ENCODE measurements around the gene SCD5. TPM values are rescaled to one million over a fixed set of nuclear protein-coding genes. Genes with fewer than 3 reads are reported as not detected.
"Not testable (repeated sequence)": the region's sequence is repeated elsewhere in the genome, so short reads cannot be mapped to it uniquely, and the experiment has no call there.

Gene SCD5
- 33.6 and 45.0 TPM in 2 replicates for total RNA-seq
- polyA plus RNA-seq (2012) = 23.2 TPM

DNA sequence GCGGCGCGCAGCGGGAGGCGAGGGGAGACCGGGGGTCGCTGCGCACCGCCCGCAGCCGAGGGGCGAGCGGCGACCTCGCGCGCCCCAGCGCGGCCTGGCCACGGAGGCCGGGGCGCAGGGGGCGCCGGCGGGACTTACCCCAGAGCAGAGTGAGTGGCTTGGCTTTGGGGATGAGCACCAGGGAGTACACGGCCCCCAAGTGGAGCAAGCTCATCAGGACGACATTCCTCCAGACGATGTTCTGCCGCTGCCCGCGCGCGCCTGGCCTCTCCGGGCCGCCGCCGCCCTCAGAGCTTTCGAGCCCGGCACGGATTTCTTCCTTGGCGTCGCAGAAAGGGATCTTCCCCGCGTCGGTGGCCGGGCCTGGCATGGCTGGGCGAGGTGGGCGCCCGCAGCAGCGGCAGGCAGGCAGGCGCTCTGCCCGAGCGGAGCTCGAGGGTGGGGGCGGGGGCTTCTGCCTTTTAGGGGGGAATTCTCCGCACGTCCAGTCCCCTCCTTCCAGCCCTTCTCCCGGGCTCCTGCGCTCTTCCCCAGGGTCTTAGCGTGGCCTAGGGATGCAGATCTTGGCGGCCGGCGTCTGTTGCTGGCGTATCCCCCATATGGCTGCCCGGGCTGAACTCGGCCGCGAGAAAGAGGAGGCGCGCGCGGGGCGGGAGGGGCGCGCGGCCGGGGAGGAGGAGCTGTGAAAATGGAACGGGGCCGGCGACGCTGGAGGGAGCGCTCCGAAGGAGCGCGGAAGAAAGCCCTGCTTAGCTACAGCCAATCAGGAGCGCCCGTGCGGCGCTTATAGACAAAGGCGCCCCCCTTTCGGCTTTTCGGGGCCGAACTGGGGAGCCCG lies at the start of gene SCD5:
Gene SCD5, minus strand, starts transcription at position 629 of the 838 bp plus-strand sequence. Its CDS starts 259 bp downstream, at position 370.
- DNase-seq (ENCODE audit: low read depth) = peak; percentile 85

- DNase-seq (ENCODE audit: low read depth) = peak; percentile 14
These were observed 44.0 kb upstream of the SCD5 start for GRCh38 chr4:82842593-82842992.

- DNase-seq (ENCODE audit: low read depth) = no peak
These were observed 41.0 kb upstream of the SCD5 start for GRCh38 chr4:82839624-82840023.

- DNase-seq (ENCODE audit: low read depth) = peak; percentile 72
These were observed 35.2 kb upstream of the SCD5 start for GRCh38 chr4:82833696-82834313.

DNA sequence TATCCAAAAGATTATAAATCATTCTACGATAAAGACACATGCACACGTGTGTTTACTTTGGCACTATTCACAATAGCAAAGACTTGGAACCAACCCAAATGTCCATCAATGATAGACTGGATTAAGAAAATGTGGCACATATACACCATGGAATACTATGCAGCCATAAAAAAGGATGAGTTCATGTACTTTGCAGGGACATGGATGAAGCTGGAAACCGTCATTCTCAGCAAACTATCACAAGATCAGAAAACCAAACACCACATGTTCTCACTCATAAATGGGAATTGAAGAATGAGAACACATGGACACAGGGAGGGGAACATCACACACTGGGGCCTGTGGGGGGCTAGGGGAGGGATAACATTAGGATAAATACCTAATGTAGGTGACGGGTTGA lies 34.5 kb upstream of the SCD5 start:
- DNase-seq (ENCODE audit: low read depth) = not testable (repeated sequence)

DNA sequence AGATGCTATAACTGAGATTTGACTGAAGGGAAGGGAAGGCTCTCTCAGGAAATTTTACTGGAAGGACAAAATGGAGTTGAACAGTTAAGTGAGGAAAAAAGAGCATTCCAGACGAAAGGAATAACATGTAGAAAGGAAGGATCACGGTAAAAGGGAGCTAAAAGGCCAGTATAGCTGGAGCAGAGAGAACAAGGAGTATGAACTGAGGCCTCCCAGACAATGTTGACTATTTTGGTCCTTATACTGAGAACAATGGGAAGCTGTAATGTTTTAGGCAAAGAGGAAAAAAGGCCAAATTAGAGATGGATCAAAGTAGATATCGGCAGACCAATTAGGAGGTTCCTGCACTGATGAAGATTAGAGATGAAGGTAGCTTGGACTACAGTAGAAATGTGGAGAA lies 26.8 kb upstream of the SCD5 start:
- DNase-seq (ENCODE audit: low read depth) = no peak

DNA sequence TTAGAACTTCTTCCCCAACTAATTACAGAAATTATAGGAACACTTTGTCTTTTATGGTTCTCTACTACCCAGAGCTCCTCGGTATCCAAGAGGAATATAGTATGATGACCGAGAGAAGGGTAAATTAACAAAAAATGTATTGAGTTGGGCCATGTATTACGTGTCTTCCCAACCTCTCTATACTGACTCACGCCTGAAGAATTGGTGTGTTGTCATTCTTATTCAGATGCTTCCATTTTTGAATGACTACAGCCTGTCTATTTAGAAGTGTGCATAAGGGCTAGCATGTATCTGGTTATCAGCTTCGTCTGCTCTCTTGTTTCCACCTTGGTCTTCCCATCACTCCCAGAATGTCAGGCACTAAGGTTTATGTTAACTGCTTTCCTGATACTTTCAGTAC lies 24.5 kb upstream of the SCD5 start:
- no peak for DNase-seq (ENCODE audit: low read depth)

DNA sequence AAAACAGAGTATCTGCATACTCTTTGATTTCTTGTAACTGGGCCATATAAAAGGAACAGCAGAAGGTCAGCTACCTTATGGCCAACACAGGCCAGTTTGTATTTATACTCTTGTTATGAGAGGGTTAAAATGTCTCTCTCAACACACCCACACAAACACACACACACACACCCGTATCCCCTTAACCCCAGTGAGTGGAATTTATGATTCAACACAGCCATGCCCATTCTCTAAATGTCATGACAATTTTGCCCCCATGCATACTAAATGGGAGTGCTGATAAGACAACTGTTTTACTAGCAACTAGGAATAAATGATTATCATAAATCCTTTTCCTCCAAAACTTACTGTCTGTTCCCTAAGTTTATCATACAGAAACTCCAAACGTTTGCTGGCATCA lies 22.1 kb upstream of the SCD5 start:
- DNase-seq (ENCODE audit: low read depth) = no peak

DNA sequence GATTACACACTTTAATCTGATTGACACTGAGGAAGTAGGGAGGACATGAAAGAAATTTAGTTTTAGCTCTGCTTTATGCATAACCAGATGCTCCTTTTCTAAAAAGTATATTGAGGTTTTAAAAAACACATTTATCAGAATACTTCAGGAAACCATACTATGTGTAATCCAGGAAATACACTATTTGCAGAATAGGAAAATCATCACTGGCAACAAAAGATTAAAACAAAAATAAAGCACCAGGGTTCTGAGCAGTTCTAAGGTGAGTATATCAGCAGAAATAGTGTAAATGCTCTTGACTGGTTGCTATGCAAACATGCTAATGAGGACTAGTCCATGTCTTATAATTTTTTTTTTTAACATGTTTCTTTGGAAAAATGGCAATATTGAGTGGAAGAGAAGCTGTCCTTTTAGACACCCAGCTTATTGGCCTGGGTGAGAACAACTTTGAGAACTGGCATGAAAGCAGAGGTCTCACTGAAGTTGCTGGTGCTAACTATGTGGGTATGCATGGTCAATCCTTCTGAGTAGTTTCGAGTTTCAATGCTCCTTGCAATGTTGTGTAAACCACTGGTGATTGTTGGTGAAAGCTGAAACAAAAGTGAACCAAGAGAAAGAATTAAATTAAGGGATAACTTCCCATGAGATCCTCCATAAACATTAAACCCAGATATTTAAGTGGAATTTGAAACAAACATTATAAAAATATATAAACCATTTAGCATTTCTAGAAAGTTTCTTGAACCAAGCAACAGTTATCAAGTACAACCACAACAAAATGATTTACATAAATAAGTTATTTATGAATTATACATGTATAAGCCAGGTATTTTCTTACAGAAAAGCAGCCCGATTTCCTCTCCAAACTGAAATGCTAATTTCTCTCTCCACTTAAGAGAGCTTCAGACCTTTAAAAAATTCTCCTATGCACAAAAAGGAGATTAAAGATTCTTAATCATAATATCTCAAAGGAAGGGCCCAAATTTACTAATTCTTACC lies 20.4 kb upstream of the SCD5 start:
- no peak for DNase-seq (ENCODE audit: low read depth)

GRCh38 chr4:82816874-82817273 lies 18.3 kb upstream of the SCD5 start:
- DNase-seq (ENCODE audit: low read depth) = not testable (repeated sequence)

- no peak for DNase-seq (ENCODE audit: low read depth)
These were observed 15.4 kb upstream of the SCD5 start for GRCh38 chr4:82814034-82814433.

GRCh38 chr4:82811838-82812341 lies 13.3 kb upstream of the SCD5 start:
- DNase-seq (ENCODE audit: low read depth) = no peak

DNA sequence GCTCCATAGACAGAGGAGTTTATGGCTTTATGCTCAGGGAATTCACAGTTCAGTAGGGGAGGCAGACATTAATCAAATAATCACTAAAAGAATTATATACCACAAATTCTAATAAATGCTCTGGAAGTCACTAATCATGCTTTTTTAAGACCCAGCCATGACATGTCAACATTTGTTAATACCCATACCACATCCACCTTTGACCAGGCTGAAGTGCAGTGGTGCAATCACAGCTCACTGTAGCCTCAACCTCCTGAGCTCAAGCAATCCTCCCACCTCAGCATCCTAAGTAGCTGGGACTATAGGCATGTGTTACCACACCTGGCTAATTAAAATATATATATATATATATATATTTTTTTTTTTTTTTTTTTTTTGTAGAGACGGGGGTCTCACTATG lies 12.8 kb upstream of the SCD5 start:
- no peak for DNase-seq (ENCODE audit: low read depth)

GRCh38 chr4:82810176-82810575 lies 11.6 kb upstream of the SCD5 start:
- no peak for DNase-seq (ENCODE audit: low read depth)

DNA sequence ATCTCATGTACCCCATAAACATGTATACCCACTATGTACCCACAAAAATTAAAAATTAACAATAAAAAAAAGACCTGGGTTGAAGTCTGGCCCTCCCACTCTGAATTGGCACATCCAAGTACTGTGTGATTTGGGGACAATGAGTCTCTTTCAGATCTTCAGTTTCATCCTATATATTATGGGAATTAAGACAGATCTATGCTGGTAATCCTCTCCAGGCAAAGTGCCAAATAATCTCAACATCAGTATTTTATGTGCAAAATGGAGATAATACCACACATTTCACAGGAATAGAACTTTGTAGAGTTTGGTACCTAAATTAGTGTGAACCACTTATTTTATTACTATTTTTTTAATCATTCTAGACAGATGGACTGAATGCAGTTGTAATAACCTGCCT lies 11.0 kb upstream of the SCD5 start:
- no peak for DNase-seq (ENCODE audit: low read depth)

GRCh38 chr4:82803746-82804145 lies 5.2 kb upstream of the SCD5 start:
- no peak for DNase-seq (ENCODE audit: low read depth)

DNA sequence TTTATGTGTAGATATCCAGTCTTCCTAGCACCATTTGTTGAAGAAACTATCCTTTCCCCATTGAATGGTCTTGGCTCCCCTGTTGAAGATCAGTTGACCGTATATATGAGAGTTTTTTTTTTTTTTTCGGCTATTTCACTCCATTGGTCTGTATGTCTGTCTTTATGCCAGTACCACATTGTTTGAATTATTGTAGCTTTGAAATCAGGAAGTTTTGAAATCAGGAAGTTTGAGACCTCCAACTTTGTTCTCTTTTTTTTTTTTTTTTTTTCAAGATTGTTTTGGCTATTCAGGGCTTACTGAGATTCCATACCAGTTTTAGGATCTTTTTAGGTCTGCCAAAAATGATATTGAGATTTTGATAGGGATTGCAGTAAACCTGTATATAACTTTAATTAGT lies 4.3 kb upstream of the SCD5 start:
- DNase-seq (ENCODE audit: low read depth) = no peak

DNA sequence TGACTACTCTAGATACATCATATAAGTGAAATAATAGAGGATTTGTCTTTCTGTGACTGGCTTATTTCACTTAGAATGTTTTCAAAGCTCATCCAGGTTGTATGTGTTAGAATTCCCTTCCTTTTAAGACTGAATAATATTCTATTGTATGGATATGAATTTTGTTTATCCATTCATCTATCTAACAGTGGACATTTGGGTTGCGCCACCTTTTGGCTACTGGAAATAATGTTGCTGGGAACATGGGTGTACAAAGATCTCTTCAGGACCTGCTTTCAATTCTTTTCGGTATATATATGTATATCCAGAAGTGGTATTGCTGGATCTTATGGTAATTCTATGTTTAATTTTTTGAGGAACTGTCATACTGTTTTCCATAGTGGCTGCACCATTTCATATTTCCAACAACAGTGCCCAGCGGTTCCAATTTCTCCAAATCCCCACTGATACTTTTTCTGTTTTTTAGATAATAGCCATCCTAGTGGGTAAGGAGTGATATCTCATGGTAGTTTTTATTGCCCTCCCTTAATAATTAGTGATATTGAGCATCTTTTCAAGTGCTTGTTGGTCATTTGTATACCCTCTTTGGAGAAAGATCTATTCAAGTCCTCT lies 3.4 kb upstream of the SCD5 start:
- DNase-seq (ENCODE audit: low read depth) = peak; percentile 57

DNA sequence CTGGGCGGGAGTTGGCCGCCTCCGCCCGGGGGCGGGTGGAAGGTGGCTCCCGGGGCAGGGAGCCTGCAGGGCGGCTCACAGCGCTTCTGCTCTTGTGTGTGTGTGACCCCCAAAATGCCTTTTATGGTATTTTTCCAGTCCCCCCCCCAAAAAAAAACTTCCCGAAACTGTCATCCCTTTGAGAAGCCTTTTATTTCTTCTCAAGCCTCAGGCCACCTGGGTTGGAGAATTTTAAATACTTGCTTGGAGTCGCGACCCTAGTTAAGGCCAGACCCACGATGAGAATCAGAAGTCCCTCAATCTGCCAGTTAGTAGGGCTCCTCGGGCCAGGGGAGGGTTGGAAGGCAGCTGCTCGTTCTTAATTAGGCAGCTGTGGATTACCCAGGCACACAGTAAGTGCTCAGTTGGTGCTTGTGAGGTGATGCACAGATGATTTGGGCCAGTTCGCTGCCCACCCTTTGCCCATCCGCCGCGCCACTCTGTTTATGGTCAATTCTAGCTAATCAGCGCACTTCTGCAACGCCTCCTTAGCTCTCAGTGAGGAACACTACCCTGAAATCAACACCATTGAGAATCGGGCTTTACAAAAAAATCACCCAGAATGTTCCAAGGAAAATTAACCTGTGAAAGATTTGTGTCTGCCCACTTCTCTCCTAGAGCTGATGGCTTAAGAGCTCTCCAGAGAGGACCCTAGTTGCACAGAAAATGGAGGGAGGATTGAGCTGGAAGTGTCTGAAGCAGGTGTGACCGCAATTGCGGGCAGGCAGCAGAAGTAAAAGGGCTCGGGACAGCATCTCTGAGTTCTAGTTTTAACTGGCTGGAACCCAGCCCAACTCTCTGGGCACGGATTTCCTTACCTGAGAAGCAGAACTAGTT lies 648 bp upstream of the SCD5 start:
- no peak for DNase-seq (ENCODE audit: low read depth)

All from myocyte (in vitro differentiated cells).